Left lung (tissue), 10 donors: ENCODE results near the gene KCNK13. TPM values are rescaled to one million over a fixed set of nuclear protein-coding genes. Genes with fewer than 3 reads are reported as not detected.

Source experiments
- ATAC-seq: fragments of 200-7000 bp; cut with Tn5 transposase; one replicate; pipeline ENCODE4 v1.9.1; 2020; ENCODE audit warnings: moderate library complexity
- DNase-seq, 4 donors: peaks; one replicate each; pipeline ENCODE4 v3.0.0-alpha.2; 2013 to 2020
- H3K27ac ChIP-seq, 2 donors: fragments of 200-600 bp; sonication (generic) in 1 of 2; one replicate each; pipeline versions ENCODE4 v1.5.0 to v1.8.0; 2020 to 2021
- H3K27me3 ChIP-seq, 2 donors: fragments of 200-600 bp; sonication (generic) in 1 of 2; one replicate each; pipeline versions ENCODE4 v1.5.0 to v1.8.0; 2020 to 2021
- H3K36me3 ChIP-seq, 2 donors: fragments of 200-600 bp; sonication (generic) in 1 of 2; one replicate each; pipeline versions ENCODE4 v1.5.0 to v1.8.0; 2020 to 2021
- H3K4me1 ChIP-seq, 2 donors: fragments of 200-600 bp; one replicate each; pipeline ENCODE4 v1.8.0; 2021
- H3K4me3 ChIP-seq, 2 donors: fragments of 200-600 bp; sonication (generic) in 1 of 2; one replicate each; pipeline versions ENCODE4 v1.5.0 to v1.8.0; 2020 to 2021; ENCODE audit warnings: mild to moderate bottlenecking in 1 of 2
- H3K9me3 ChIP-seq, 2 donors: fragments of 200-600 bp; sonication (generic) in 1 of 2; one replicate each; pipeline versions ENCODE4 v1.5.0 to v1.8.0; 2020 to 2021
- CTCF ChIP-seq, 2 donors: fragments of 200-600 bp; sonication (generic) in 1 of 2; IDR thresholded peaks; one replicate each; pipeline versions ENCODE4 v1.5.0 to v1.8.0; 2021; ENCODE audit warnings: antibody characterized with exemption in 2 of 2
- intact Hi-C, 2 donors: fragments of 100-400 bp; cut with DNase I; formaldehyde crosslinking; loops; one replicate each; pipeline versions ENCODE4 v1.11.2 to v1.14.2; 2022
- polyA plus RNA-seq, 6 donors: library from polyadenylated mRNA; unstranded; fragments of 120-200 nt; gene quantifications; one replicate each; pipeline ENCODE4 v1.2.1, GENCODE V29; 2013; ENCODE audit not compliant: insufficient read length in 6 of 6
- total RNA-seq, 2 donors: library from RNA; stranded (reverse); fragmentation: NEBNext Ultra II Directional; extraction: Animal tissue kit (Norgen Biotek cat#: 25700); gene quantifications; one replicate each; pipeline ENCODE4 v1.2.1, GENCODE V29; 2021
- donor health status: DM: no; HTN: yes; CAD: no.
- donor health status: DM: no; HTN: no; CAD: no.

Gene KCNK13
- total and polyA plus RNA-seq, 8 donors = 0.15 to 2.8 (median 0.23) TPM

- ATAC-seq = no peak
- intact Hi-C loops = no loop called here
- H3K27ac ChIP-seq = no peak overlapping the region
- no peaks in the 10 kb centered on the region for H3K4me1 ChIP-seq
- no peak for DNase-seq
- no peak overlapping the region for H3K4me3 ChIP-seq
- TF ChIP-seq CTCF (IDR thresholded peaks at IDR 0.05) = no peak
- H3K9me3 ChIP-seq = no peaks in the 10 kb centered on the region
- no peaks in the 10 kb centered on the region for H3K36me3 ChIP-seq
- H3K27me3 ChIP-seq = peaks cover 0 to 3% of the 10 kb centered on the region in 2 donors
These were observed 76.0 kb downstream of the KCNK13 start for GRCh38 chr14:90137807-90138206.

GRCh38 chr14:90139199-90139598 is 77.4 kb downstream of the KCNK13 start:
- Histone ChIP-seq H3K36me3 (no peaks in the 10 kb centered on the region), H3K27me3 (peaks cover 0 to 3% of the 10 kb centered on the region in 2 donors), H3K4me1 (no peaks in the 10 kb centered on the region), H3K9me3 (no peaks in the 10 kb centered on the region), H3K4me3 (no peak overlapping the region), H3K27ac (no peak overlapping the region)
- no peak for ATAC-seq
- TF ChIP-seq CTCF (IDR thresholded peaks at IDR 0.05) = no peak
- intact Hi-C loops = no loop called here
- DNase-seq = no peak

- H3K27ac ChIP-seq = no peak overlapping the region
- no peak for DNase-seq
- ATAC-seq = no peak
- no peak for TF ChIP-seq CTCF (IDR thresholded peaks at IDR 0.05)
- no peaks in the 10 kb centered on the region for H3K36me3 ChIP-seq
- H3K4me3 ChIP-seq = no peak overlapping the region
- no peaks in the 10 kb centered on the region for H3K9me3 ChIP-seq
- no peaks in the 10 kb centered on the region for H3K4me1 ChIP-seq
- intact Hi-C loops = no loop called here
- H3K27me3 ChIP-seq = peaks cover 0 to 3% of the 10 kb centered on the region in 2 donors
These were observed 78.6 kb downstream of the KCNK13 start for GRCh38 chr14:90140298-90140955.

GRCh38 chr14:90140956-90141316 is 79.1 kb downstream of the KCNK13 start:
- intact Hi-C loops = no loop called here
- H3K36me3 ChIP-seq = no peaks in the 10 kb centered on the region
- H3K9me3 ChIP-seq = no peaks in the 10 kb centered on the region

GRCh38 chr14:90153429-90153828 is 91.6 kb downstream of the KCNK13 start:
- Histone ChIP-seq H3K9me3 (no peaks in the 10 kb centered on the region), H3K27ac (no peak overlapping the region), H3K4me3 (no peak overlapping the region), H3K4me1 (no peaks in the 10 kb centered on the region), H3K27me3 (no peaks in the 10 kb centered on the region), H3K36me3 (no peaks in the 10 kb centered on the region)
- TF ChIP-seq CTCF (IDR thresholded peaks at IDR 0.05) = no peak
- intact Hi-C loops = no loop called here
- DNase-seq (peak in 1 of 4 donors; percentile 6), ATAC-seq (no peak)

More at GRCh38 chr14:90140956-90141316, 79.1 kb downstream of the KCNK13 start:
- Histone ChIP-seq H3K27me3 (peaks cover 0 to 3% of the 10 kb centered on the region in 2 donors), H3K27ac (no peak overlapping the region), H3K4me3 (no peak overlapping the region), H3K4me1 (no peaks in the 10 kb centered on the region)
- no peak for ATAC-seq
- TF ChIP-seq CTCF (IDR thresholded peaks at IDR 0.05) = no peak
- no peak for DNase-seq
